Middle frontal gyrus (tissue), 1 donor: ENCODE measurements around the gene ONECUT2.

ENCODE experiments used
- DNase-seq: peaks from one replicate; pipeline ENCODE4 v3.0.0-alpha.2; 2015; ENCODE audit warnings: low spot score; ENCODE audit errors: extremely low spot score

ONECUT2 gene

GRCh38 chr18:57523171-57523956, 88.2 kb downstream of the ONECUT2 start:
- DNase-seq = no peak

GRCh38 chr18:57527556-57528229, 92.5 kb downstream of the ONECUT2 start:
- DNase-seq = no peak

- DNase-seq = no peak
Observed at GRCh38 chr18:57529151-57529550, 94.0 kb downstream of the ONECUT2 start.

- DNase-seq = no peak
Observed at GRCh38 chr18:57533006-57533867, 98.1 kb downstream of the ONECUT2 start.

- DNase-seq = no peak
Observed at GRCh38 chr18:57533868-57534510, 98.8 kb downstream of the ONECUT2 start.

- no peak for DNase-seq
Observed at GRCh38 chr18:57534511-57534909, 99.3 kb downstream of the ONECUT2 start.

- no peak for DNase-seq
Observed at GRCh38 chr18:57538614-57539013, 103.4 kb downstream of the ONECUT2 start.

- no peak for DNase-seq
Observed at GRCh38 chr18:57539702-57540101, 104.5 kb downstream of the ONECUT2 start.
